GM12801 (cell line): ENCODE measurements around the gene ANKS4B.

Source experiments
- TF ChIP-seq, protein P1 (sequence below): IDR thresholded peaks from one replicate; pipeline ENCODE4 v1.5.1; 2011; ENCODE audit warnings: control low read depth; ENCODE audit not compliant: insufficient read length; ENCODE audit errors: extremely low read depth

ANKS4B gene

DNA sequence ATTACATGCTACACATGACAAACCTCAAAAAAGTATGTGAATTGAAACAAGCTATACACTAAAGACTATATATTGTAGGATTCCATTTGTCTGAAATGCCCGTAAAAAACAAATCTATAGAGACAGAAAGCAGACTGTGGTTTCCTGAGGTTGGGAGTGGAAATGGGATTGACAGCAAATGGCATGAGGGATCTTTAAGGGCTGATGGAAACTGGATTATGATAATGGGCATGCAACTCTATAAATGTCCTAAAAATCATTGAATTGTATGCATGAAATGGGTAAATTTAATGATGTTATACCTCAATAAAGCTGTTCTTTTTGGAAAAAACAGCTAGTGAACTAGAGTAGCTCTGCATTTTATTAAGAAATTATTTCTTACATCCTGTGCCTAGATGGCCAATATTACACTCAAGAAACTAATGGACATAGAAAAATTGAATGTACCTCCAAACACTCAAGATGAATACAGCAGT is 416 bp upstream of the ANKS4B start:
- TF ChIP-seq, protein P1, sequence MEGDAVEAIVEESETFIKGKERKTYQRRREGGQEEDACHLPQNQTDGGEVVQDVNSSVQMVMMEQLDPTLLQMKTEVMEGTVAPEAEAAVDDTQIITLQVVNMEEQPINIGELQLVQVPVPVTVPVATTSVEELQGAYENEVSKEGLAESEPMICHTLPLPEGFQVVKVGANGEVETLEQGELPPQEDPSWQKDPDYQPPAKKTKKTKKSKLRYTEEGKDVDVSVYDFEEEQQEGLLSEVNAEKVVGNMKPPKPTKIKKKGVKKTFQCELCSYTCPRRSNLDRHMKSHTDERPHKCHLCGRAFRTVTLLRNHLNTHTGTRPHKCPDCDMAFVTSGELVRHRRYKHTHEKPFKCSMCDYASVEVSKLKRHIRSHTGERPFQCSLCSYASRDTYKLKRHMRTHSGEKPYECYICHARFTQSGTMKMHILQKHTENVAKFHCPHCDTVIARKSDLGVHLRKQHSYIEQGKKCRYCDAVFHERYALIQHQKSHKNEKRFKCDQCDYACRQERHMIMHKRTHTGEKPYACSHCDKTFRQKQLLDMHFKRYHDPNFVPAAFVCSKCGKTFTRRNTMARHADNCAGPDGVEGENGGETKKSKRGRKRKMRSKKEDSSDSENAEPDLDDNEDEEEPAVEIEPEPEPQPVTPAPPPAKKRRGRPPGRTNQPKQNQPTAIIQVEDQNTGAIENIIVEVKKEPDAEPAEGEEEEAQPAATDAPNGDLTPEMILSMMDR, result no peak

DNA sequence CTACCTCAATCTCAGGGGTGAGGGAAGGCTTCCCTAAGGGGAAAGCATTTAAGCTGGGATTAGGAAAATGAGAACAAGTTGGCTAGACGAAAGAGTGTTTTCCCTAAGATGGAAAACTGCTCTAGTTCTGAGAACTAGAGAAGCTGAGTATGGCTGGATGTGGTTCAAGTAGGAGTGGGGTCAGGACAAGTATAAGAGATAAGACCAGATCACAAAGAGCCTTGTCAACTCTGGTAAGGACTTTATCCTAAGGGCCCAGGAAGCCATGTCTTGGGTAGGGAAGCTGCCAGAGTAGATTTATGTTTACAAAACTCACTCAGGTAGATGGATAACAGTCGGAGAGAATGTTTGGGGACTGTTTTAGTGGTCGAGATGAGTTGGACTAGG is 1.7 kb downstream of the ANKS4B start:
- TF ChIP-seq, protein P1, result no peak

DNA sequence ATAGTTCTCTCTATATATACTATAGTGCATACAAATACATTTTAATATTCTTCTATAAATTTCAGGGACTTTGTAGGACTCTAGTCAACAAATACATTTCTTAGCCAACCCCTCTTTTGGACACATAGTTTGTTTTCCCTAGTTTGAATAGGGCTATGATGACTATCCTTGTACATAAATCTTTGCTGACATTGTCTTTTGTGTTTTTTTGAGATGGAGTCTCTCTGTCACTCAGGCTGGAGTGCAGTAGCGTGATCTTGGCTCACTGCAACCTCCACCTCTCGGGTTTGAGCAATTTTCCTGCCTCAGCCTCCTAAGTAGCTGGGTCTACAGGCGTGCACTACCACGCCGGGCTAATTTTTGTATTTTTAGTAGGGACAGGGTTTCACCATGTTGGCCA is 3.3 kb downstream of the ANKS4B start:
- TF ChIP-seq, protein P1, result no peak

DNA sequence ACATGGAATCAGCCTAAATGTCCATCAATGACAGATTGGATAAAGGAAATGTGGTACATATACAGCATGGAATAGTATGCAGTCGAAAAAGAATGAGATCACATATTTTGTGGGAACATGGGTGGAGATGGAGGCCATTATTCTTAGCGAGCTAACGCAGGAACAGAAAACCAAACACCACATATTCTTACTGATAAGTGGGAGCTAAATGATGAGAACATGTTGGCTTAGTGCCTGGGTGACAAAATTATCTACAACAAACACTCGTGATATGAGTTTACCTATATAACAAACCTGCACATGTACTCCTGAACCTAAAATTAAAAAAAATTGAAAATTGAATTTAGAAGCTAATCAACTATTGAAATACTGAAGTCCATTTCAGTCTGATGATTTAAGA is 6.1 kb downstream of the ANKS4B start:
- TF ChIP-seq, protein P1, result no peak

DNA sequence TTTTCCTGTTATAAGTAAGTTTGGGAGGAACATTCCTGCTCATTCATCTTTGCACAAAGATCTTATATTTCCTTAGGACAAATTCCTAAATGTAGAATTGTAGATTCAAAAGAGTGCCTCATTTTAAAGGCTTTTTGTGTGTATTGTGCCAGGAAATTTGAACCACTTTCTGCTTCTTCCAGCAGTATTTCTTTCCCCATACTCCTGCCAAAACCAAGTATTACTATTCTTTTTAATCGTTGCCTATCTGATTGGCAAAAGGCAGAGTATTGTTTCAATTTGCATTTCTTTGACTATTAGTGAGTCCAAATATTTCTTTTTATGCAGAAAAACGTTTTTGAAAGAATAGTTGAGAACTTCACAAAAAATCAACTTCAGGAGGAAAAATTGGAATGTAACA is 9.3 kb downstream of the ANKS4B start:
- TF ChIP-seq, protein P1, result no peak

DNA sequence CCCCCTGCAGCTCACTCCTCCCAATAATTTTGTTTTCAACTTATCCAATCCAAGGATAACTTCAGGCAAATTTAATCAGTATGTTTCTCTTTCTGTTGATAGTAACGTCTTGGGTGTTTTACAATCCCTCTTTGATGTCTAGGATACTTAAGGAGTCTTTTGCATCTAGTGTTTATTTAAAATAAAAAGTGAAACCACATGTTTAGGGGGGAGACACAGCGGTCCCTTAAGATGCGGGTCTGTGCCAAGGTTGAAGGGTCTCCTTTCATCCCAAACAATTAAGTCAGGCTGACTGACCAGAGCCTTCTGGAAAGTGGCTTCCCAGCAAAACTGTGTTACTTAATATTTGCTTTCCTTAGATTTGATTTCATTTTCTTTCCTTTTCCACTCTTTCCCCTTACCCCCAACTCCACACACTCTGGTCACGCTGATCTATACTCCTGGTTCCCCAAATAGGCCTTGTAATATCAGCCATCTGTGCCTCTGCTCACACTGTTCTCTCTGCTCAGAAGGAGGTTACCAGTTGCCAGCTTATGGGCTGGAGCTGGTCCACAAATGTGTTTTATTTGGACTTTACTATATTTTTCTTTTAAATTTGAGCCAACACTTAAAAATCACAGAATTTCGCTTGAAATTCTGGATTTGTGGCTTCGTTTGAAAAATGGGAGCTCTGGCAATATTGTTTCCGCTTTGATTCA is 11.2 kb downstream of the ANKS4B start:
- TF ChIP-seq, protein P1, result no peak

DNA sequence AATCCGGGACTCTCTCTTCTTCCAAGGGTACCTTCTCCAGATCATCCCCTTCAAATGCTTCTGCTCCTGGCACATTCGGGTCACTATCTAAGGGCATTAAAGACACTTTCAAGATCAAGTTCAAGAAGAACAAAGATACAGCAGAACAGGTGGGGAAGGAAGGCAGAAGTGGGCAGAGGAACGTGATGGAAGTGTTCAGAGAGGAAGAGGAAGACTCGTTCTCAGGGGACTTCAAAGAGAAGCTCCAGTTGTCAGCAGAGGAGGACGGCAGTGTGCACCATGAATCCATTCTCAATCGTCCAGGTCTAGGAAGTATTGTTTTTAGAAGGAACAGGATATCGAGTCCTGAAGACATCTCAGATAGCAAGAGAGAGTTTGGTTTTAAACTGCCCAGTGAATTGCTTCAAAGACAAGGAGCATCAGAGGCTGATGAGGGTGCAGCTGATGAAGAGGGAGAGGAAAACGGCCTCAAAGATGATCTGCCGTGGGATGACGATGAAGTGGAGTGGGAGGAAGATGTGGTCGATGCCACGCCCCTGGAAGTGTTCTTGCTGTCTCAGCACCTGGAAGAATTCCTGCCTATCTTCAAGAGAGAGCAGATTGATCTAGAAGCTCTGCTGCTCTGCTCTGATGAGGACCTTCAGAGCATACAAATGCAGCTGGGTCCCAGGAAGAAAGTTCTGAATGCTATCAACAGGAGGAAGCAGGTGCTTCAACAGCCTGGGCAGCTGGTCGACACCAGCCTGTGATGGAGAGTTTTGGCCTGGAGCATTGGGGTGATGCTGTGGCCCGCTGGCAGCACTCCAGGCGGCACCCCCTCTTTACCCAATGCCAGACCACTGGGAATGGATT is 16.8 kb downstream of the ANKS4B start:
- TF ChIP-seq, protein P1, result no peak
